ENCODE measurements around the gene TP63. TPM values are rescaled to one million over a fixed set of nuclear protein-coding genes. Genes with fewer than 3 reads are reported as not detected.

Gene TP63
- total RNA-seq, 3 donors from 2014 or later (not counting 1 experiment from before 2014, with no cell fraction given) = 0.30 TPM; not detected in 2

DNA sequence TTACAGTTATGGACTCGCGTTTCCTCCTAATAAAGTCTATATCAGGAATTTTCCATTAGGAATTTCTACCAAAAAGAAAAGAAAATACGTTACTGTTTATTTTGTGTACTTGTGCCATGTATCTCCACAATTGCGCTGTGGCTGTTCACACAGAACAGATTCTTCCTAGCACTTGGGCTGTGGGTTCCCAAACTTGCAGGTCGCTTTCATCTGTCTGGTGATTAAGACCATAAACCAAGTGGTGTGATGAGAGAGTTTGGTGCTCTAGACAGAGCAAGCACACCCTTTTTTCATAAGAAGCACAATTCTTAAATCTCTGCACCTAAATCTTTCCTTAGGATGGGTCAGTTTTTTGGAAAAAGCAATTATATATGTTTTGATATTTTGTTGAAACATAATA is 203.3 kb downstream of the TP63 start:
- Histone ChIP-seq H3K4me3 (ENCODE audit: low read length) (no peak overlapping the region), H3K9me3 (ENCODE audit: control insufficient read depth, insufficient read depth, low read length) (no peaks in the 10 kb centered on the region), H3K27ac (ENCODE audit: low read length) (no peak overlapping the region), H3K36me3 (ENCODE audit: control insufficient read depth, insufficient read depth, low read length) (no peaks in the 10 kb centered on the region), H3K4me1 (ENCODE audit: control insufficient read depth, insufficient read depth, low read length) (no peaks in the 10 kb centered on the region), H3K27me3 (ENCODE audit: control insufficient read depth, insufficient read depth, low read length) (no peaks in the 10 kb centered on the region)
- no peak overlapping the region for H3K27ac Mint-ChIP-seq
- 95% methylated on average over 5 of the region's 5 CpGs for WGBS (ENCODE audit: insufficient coverage)
- intact Hi-C loops (cut with micrococcal nuclease) = no loop called here
- H3K9me3 Mint-ChIP-seq = peaks cover 3 to 4% of the 10 kb centered on the region in 2 donors
- TF ChIP-seq, protein P1, sequence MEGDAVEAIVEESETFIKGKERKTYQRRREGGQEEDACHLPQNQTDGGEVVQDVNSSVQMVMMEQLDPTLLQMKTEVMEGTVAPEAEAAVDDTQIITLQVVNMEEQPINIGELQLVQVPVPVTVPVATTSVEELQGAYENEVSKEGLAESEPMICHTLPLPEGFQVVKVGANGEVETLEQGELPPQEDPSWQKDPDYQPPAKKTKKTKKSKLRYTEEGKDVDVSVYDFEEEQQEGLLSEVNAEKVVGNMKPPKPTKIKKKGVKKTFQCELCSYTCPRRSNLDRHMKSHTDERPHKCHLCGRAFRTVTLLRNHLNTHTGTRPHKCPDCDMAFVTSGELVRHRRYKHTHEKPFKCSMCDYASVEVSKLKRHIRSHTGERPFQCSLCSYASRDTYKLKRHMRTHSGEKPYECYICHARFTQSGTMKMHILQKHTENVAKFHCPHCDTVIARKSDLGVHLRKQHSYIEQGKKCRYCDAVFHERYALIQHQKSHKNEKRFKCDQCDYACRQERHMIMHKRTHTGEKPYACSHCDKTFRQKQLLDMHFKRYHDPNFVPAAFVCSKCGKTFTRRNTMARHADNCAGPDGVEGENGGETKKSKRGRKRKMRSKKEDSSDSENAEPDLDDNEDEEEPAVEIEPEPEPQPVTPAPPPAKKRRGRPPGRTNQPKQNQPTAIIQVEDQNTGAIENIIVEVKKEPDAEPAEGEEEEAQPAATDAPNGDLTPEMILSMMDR (IDR thresholded peaks at IDR 0.05) = no peak
- no peaks in the 10 kb centered on the region for H3K4me1 Mint-ChIP-seq
- H3K4me3 Mint-ChIP-seq = no peak overlapping the region
- H3K36me3 Mint-ChIP-seq = no peaks in the 10 kb centered on the region
- DNase-seq (no peak), ATAC-seq (no peak)
- no peaks in the 10 kb centered on the region for H3K27me3 Mint-ChIP-seq (ENCODE audit: low read depth in 2 of 2)

- H3K27me3 Mint-ChIP-seq (ENCODE audit: low read depth in 2 of 2) = no peaks in the 10 kb centered on the region
- no peaks in the 10 kb centered on the region for H3K4me1 ChIP-seq (ENCODE audit: control insufficient read depth, insufficient read depth, low read length)
- no peaks in the 10 kb centered on the region for H3K36me3 ChIP-seq (ENCODE audit: control insufficient read depth, insufficient read depth, low read length)
- DNase-seq (no peak), ATAC-seq (no peak)
- no peaks in the 10 kb centered on the region for H3K4me1 Mint-ChIP-seq
- H3K4me3 ChIP-seq (ENCODE audit: low read length) = no peak overlapping the region
- intact Hi-C loops (cut with micrococcal nuclease) = no loop called here
- H3K27ac Mint-ChIP-seq = no peak overlapping the region
- no peak overlapping the region for H3K4me3 Mint-ChIP-seq
- 73% methylated on average over 5 of the region's 5 CpGs for WGBS (ENCODE audit: insufficient coverage)
- no peaks in the 10 kb centered on the region for H3K27me3 ChIP-seq (ENCODE audit: control insufficient read depth, insufficient read depth, low read length)
- no peak overlapping the region for H3K27ac ChIP-seq (ENCODE audit: low read length)
- H3K9me3 ChIP-seq (ENCODE audit: control insufficient read depth, insufficient read depth, low read length) = no peaks in the 10 kb centered on the region
- no peaks in the 10 kb centered on the region for H3K36me3 Mint-ChIP-seq
- TF ChIP-seq, protein P1 (IDR thresholded peaks at IDR 0.05) = no peak
- H3K9me3 Mint-ChIP-seq = peaks cover 3 to 9% of the 10 kb centered on the region in 2 donors
These were observed 205.6 kb downstream of the TP63 start for GRCh38 chr3:189836795-189837194.

DNA sequence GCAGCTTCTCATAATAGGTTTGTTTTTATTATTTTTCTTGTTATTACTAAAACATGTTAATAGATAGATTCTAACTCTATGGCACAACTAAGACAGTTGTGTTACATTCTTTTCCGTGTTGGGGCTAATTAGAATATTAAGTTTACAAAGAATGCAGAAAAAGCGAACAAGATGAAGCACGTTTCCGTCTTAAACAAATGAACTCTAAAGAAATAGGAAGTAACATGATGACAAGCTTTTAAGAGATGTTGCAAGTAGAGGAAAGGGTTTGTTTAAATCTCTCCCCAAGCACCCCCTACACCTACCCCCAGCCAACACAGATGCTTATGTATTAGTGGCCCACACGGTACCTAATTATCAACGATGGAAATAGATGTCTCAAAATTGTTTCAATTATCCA is 207.1 kb downstream of the TP63 start:
- no peaks in the 10 kb centered on the region for H3K4me1 Mint-ChIP-seq
- 76% methylated on average over 6 of the region's 6 CpGs for WGBS (ENCODE audit: insufficient coverage)
- intact Hi-C loops (cut with micrococcal nuclease) = no loop called here

GRCh38 chr3:189839576-189839975 is 208.4 kb downstream of the TP63 start:
- intact Hi-C loops (cut with micrococcal nuclease) = no loop called here
- H3K36me3 Mint-ChIP-seq = no peaks in the 10 kb centered on the region

More for the DNA sequence above, 207.1 kb downstream of the TP63 start:
- Histone ChIP-seq H3K27ac (ENCODE audit: low read length) (no peak overlapping the region), H3K4me1 (ENCODE audit: control insufficient read depth, insufficient read depth, low read length) (no peaks in the 10 kb centered on the region), H3K4me3 (ENCODE audit: low read length) (no peak overlapping the region), H3K9me3 (ENCODE audit: control insufficient read depth, insufficient read depth, low read length) (no peaks in the 10 kb centered on the region), H3K36me3 (ENCODE audit: control insufficient read depth, insufficient read depth, low read length) (no peaks in the 10 kb centered on the region), H3K27me3 (ENCODE audit: control insufficient read depth, insufficient read depth, low read length) (no peaks in the 10 kb centered on the region)
- Mint-ChIP-seq H3K4me3 (no peak overlapping the region), H3K36me3 (no peaks in the 10 kb centered on the region), H3K27ac (no peak overlapping the region), H3K9me3 (peaks cover 3 to 9% of the 10 kb centered on the region in 2 donors), H3K27me3 (ENCODE audit: low read depth in 2 of 2) (no peaks in the 10 kb centered on the region)
- TF ChIP-seq, protein P1 (IDR thresholded peaks at IDR 0.05) = no peak
- ATAC-seq = no peak
- no peak for DNase-seq

More at GRCh38 chr3:189839576-189839975, 208.4 kb downstream of the TP63 start:
- Mint-ChIP-seq H3K4me1 (no peaks in the 10 kb centered on the region), H3K27ac (no peak overlapping the region), H3K27me3 (ENCODE audit: low read depth in 2 of 2) (no peaks in the 10 kb centered on the region), H3K4me3 (no peak overlapping the region), H3K9me3 (peaks cover 3 to 9% of the 10 kb centered on the region in 2 donors)
- DNase-seq (no peak), ATAC-seq (no peak)
- WGBS (ENCODE audit: insufficient coverage) = 76% methylated on average over 2 of the region's 2 CpGs
- TF ChIP-seq, protein P1 (IDR thresholded peaks at IDR 0.05) = no peak
- Histone ChIP-seq H3K9me3 (ENCODE audit: control insufficient read depth, insufficient read depth, low read length) (no peaks in the 10 kb centered on the region), H3K4me1 (ENCODE audit: control insufficient read depth, insufficient read depth, low read length) (no peaks in the 10 kb centered on the region), H3K27ac (ENCODE audit: low read length) (no peak overlapping the region), H3K4me3 (ENCODE audit: low read length) (no peak overlapping the region), H3K36me3 (ENCODE audit: control insufficient read depth, insufficient read depth, low read length) (no peaks in the 10 kb centered on the region), H3K27me3 (ENCODE audit: control insufficient read depth, insufficient read depth, low read length) (no peaks in the 10 kb centered on the region)

All from natural killer cell (primary cell).